K562 (cell line): Measurements from ENCODE around the gene SLC16A4. TPM values are rescaled to one million over a fixed set of nuclear protein-coding genes. Genes with fewer than 3 reads are reported as not detected.
A peak's percentile ranks its signal among the peaks of the same experiment; 100 is the strongest.

Experiments used
- CEBPZ ChIP-seq: fragments of 150-350 bp; IDR thresholded peaks from 2 replicates; pipeline ENCODE4 v1.6.1; 2014; ENCODE audit warnings: low read depth, mild to moderate bottlenecking, low read length, borderline replicate concordance
- ELF1 ChIP-seq: fragments of 200-800 bp; sonication (Bioruptor generic); IDR thresholded peaks from 2 replicates; pipeline ENCODE4 v1.6.1; 2016; ENCODE audit warnings: missing genetic modification characterization, missing compliant biosample characterization
- ELK1 ChIP-seq: sonication (generic); formaldehyde crosslinking; IDR thresholded peaks from 2 replicates; pipeline ENCODE4 v1.8.1; 2022; ENCODE audit warnings: missing genetic modification reagents
- ETV1 ChIP-seq: fragments of 450-650 bp; conservative IDR thresholded peaks from 2 replicates; pipeline ENCODE4 v1.6.1; 2016; ENCODE audit warnings: missing genetic modification characterization, control low read depth, low read depth, missing compliant biosample characterization
- HNRNPLL ChIP-seq: fragments of 200-400 bp; formaldehyde crosslinking; IDR thresholded peaks from 2 replicates; pipeline ENCODE4 v1.6.1; 2017; ENCODE audit warnings: low read length, low read depth, mild to moderate bottlenecking; ENCODE audit not compliant: poor library complexity, severe bottlenecking
- IRF9 ChIP-seq: fragments of 450-650 bp; IDR thresholded peaks from 2 replicates; pipeline ENCODE4 v1.6.1; 2016; ENCODE audit warnings: missing biosample characterization, missing genetic modification characterization
- NR1H2 ChIP-seq: sonication (generic); formaldehyde crosslinking; IDR thresholded peaks from 2 replicates; pipeline ENCODE4 v1.4.0; 2020; ENCODE audit warnings: mild to moderate bottlenecking, missing genetic modification reagents
- PHF20 ChIP-seq: fragments of 450-650 bp; IDR thresholded peaks from 2 replicates; pipeline ENCODE4 v1.6.1; 2018; ENCODE audit not compliant: partially characterized antibody
- RFX1 ChIP-seq: fragments of 450-650 bp; IDR thresholded peaks from 2 replicates; pipeline ENCODE4 v1.6.1; 2016; ENCODE audit warnings: mild to moderate bottlenecking, moderate library complexity
- XRCC4 ChIP-seq: IDR thresholded peaks from one replicate; pipeline ENCODE4 v1.6.1; 2011; ENCODE audit not compliant: insufficient read depth, insufficient read length; ENCODE audit errors: extremely low read depth
- XRCC5 ChIP-seq: fragments of 200-400 bp; formaldehyde crosslinking; IDR thresholded peaks from 2 replicates; pipeline ENCODE4 v1.6.1; 2017; ENCODE audit warnings: low read depth, mild to moderate bottlenecking, low read length
- ZC3H8 ChIP-seq: fragments of 450-650 bp; IDR thresholded peaks from 2 replicates; pipeline ENCODE4 v1.6.1; 2017
- ZNF140 ChIP-seq: fragments of 250-450 bp; sonication (Bioruptor Pico); IDR thresholded peaks from 2 replicates; pipeline ENCODE4 v1.8.0; 2021; ENCODE audit warnings: moderate library complexity, mild to moderate bottlenecking, inconsistent platforms
- ZNF175 ChIP-seq: fragments of 200-800 bp; sonication (Bioruptor generic); IDR thresholded peaks from 2 replicates; pipeline ENCODE4 v1.6.1; 2016; ENCODE audit warnings: low read depth, mild to moderate bottlenecking, missing genetic modification characterization, missing compliant biosample characterization
- ZNF280B ChIP-seq: fragments of 250-450 bp; sonication (Bioruptor Pico); IDR thresholded peaks from 2 replicates; pipeline ENCODE4 v1.5.1; 2021; ENCODE audit warnings: mild to moderate bottlenecking
- ZNF354B ChIP-seq: fragments of 250-450 bp; sonication (Bioruptor Pico); IDR thresholded peaks from 2 replicates; pipeline ENCODE4 v1.4.0; 2020
- ZNF408 ChIP-seq: fragments of 250-450 bp; sonication (Bioruptor Pico); IDR thresholded peaks from 2 replicates; pipeline ENCODE4 v1.4.0; 2020; ENCODE audit warnings: low read depth, mild to moderate bottlenecking, moderate library complexity
- ZNF512 ChIP-seq: IDR thresholded peaks from 2 replicates; pipeline ENCODE4 v1.6.1; 2016; ENCODE audit warnings: missing genetic modification characterization, missing compliant biosample characterization
- ZNF551 ChIP-seq: fragments of 250-450 bp; sonication (Bioruptor Pico); IDR thresholded peaks from 2 replicates; pipeline ENCODE4 v1.5.0; 2021; ENCODE audit warnings: mild to moderate bottlenecking, moderate library complexity
- polyA plus RNA-seq, 8 experiments: library from polyadenylated mRNA; depleted of rRNA in 4 of 8; stranded (reverse) in 5 of 8; unstranded in 3 of 8; fragments of >200 nt; fragmentation: Nextera tagmentation in 2 of 8; fragmentation: Illumina TruSeq in 1 of 8; extraction: Ambion mirVana in 2 of 8; extraction: Trizol in 1 of 8; gene quantifications; 2 replicates each; pipeline versions ENCODE4 v1.2.1 to v1.2.3, GENCODE V29; 2011 to 2014; ENCODE audit warnings: inconsistent platforms in 1 of 8, missing spikeins in 1 of 8
- total RNA-seq, 7 experiments: library from RNA; depleted of rRNA in 6 of 7; stranded (reverse); fragments of >200 nt in 6 of 7; fragmentation: Illumina TruSeq in 2 of 7; extraction: Trizol in 2 of 7; gene quantifications; 2 replicates each; pipeline versions ENCODE4 v1.2.1 to v1.2.3, GENCODE V29; 2011 to 2021; ENCODE audit warnings: low replicate concordance in 1 of 7

SLC16A4 gene
- total and polyA plus RNA-seq, 9 of the 15 experiments (the other 6 are each of a cell fraction or from before 2014, with no cell fraction given), result 0.04 to 0.31 (median 0.18) TPM; not detected in 1

- TF ChIP-seq ELK1 (CRISPR knock-in tag) (no peak; the same call in 1 of the 2 replicates), IRF9 (tag) (no peak), CEBPZ (no peak), XRCC4 (no peak), ZNF175 (no peak), ZNF408 (CRISPR knock-in tag) (no peak), ZNF512 (tag) (no peak), XRCC5 (no peak), ZNF140 (CRISPR knock-in tag) (no peak), RFX1 (no peak), HNRNPLL (peak; percentile 31), ETV1 (tag) (no peak; the same call in none of the 2 replicates), ZNF551 (CRISPR knock-in tag) (no peak), NR1H2 (CRISPR knock-in tag) (no peak), ZNF354B (CRISPR knock-in tag) (no peak), ZNF280B (CRISPR knock-in tag) (no peak), ZC3H8 (no peak; the same call in 1 of the 2 replicates), PHF20 (peak; percentile 40), ELF1 (tag) (peak; percentile 70; the same call in 1 of the 2 replicates)
These were observed 51.2 kb downstream of the SLC16A4 start (continued) for GRCh38 chr1:110339407-110340206.
